ENCODE measurements around the gene RASD2.

DNA sequence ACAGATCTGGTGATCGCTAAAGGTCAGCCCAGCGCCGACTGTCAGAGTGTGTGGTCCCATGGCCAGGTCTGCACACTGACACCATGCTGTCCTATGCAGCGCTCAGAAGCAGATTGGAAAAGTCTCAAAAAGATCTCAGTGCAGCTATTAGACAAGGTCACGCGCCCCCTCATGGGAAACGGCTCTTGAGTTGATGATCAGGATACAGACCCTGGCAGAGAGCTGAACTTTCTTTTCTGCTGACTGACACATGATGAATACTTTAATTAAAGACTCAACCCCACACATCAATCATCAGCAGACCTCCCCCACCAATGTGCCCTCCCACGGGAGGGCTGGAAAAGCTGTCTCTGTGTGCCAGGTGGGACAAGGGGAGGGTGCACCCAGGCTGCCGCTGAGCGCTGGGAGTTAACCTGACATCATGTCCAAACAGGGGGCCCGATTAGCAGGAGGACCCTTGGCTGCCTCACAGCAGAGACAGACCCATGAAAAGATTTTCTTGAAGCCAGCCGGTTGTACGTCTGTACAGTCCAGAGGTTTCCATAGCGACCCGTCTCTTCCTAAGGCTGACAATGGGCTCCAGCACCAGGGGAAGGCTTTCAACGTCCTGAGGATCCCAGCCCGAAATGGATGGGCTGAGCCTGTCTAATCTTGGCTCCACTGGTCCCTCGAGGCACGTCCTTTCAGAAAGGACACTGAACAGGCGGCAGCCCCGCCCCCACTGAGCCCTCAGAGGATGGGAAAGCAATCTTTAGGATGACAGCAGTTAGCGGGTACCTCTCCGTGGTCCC lies 26.9 kb downstream of the RASD2 start:
- TF ChIP-seq, protein P1, sequence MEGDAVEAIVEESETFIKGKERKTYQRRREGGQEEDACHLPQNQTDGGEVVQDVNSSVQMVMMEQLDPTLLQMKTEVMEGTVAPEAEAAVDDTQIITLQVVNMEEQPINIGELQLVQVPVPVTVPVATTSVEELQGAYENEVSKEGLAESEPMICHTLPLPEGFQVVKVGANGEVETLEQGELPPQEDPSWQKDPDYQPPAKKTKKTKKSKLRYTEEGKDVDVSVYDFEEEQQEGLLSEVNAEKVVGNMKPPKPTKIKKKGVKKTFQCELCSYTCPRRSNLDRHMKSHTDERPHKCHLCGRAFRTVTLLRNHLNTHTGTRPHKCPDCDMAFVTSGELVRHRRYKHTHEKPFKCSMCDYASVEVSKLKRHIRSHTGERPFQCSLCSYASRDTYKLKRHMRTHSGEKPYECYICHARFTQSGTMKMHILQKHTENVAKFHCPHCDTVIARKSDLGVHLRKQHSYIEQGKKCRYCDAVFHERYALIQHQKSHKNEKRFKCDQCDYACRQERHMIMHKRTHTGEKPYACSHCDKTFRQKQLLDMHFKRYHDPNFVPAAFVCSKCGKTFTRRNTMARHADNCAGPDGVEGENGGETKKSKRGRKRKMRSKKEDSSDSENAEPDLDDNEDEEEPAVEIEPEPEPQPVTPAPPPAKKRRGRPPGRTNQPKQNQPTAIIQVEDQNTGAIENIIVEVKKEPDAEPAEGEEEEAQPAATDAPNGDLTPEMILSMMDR (IDR thresholded peaks at IDR 0.05; ENCODE audit: insufficient read depth, low read depth, low read length) = no peak
- TF ChIP-seq EZH2 (IDR thresholded peaks at IDR 0.05; ENCODE audit: insufficient read depth, low read length) = no peak

Measured in astrocyte (in vitro differentiated cells and primary cell).